Measurements from ENCODE around the gene CCDC57. TPM values are rescaled to one million over a fixed set of nuclear protein-coding genes. Genes with fewer than 3 reads are reported as not detected.

CCDC57 gene
- total and polyA plus RNA-seq, 2 of the 8 experiments (the other 6 are each of a cell fraction or from before 2014, with no cell fraction given), result 8.4 to 12.9 TPM

DNA sequence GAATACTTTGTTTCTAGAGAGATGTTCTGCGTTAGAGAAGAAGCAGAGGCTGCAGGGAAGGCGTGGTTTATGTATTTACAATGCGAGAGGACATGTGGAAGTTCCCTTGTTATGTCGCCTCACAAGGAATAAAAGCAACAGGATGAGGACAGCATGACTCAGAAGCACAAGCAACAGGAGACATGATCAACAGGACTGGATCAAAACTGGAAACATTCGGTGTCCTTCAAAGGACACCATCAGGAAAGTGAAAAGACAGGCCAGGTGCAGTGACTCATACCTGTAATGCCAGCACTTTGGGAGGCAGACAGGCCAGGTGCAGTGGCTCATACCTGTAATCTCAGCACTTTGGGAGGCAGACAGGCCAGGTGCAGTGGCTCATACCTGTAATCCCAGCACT, 52.6 kb downstream of the CCDC57 start:
- no peak overlapping the region for H3K9ac ChIP-seq (replicated peaks in 1 of 4; ENCODE audit: extremely low read depth in 1 of 4, low read depth in 3 of 4, low read length in 3 of 4)
- no peak overlapping the region for H4K5ac ChIP-seq (ENCODE audit: insufficient read length, low read depth, low read length)
- H3K18ac ChIP-seq (ENCODE audit: extremely low read depth, low read length), result no peak overlapping the region
- TF ChIP-seq SUZ12 (IDR thresholded peaks at IDR 0.05; ENCODE audit: low read length) (no peak), NRF1 (IDR thresholded peaks at IDR 0.05; ENCODE audit: low read depth, low read length) (no peak), CTBP2 (IDR thresholded peaks at IDR 0.05; ENCODE audit: borderline replicate concordance, insufficient read depth, insufficient read length, low read length) (no peak), YY1 (IDR thresholded peaks at IDR 0.05; ENCODE audit: low read depth, low read length) (no peak), ASH2L (IDR thresholded peaks at IDR 0.05; ENCODE audit: low read length) (no peak), SRF (IDR thresholded peaks at IDR 0.05; ENCODE audit: low read depth, low read length) (no peak), CHD2 (IDR thresholded peaks at IDR 0.05; ENCODE audit: low read length) (no peak), GABPA (IDR thresholded peaks at IDR 0.05; ENCODE audit: borderline replicate concordance, insufficient read depth, low read length) (no peak), TCF12 (IDR thresholded peaks at IDR 0.05; ENCODE audit: low read depth, low read length) (no peak), CREB1 (IDR thresholded peaks at IDR 0.05) (no peak), MAFK (IDR thresholded peaks at IDR 0.05; ENCODE audit: low read depth, low read length) (no peak), KDM4A (IDR thresholded peaks at IDR 0.05; ENCODE audit: low read depth, low read length, severe bottlenecking) (no peak)
- TF ChIP-seq, protein P1, sequence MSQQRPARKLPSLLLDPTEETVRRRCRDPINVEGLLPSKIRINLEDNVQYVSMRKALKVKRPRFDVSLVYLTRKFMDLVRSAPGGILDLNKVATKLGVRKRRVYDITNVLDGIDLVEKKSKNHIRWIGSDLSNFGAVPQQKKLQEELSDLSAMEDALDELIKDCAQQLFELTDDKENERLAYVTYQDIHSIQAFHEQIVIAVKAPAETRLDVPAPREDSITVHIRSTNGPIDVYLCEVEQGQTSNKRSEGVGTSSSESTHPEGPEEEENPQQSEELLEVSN (IDR thresholded peaks at IDR 0.05), result no peak
- TF ChIP-seq, protein P2, sequence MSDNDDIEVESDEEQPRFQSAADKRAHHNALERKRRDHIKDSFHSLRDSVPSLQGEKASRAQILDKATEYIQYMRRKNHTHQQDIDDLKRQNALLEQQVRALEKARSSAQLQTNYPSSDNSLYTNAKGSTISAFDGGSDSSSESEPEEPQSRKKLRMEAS (IDR thresholded peaks at IDR 0.05), result no peak
- H3K4me1 ChIP-seq (replicated peaks in 1 of 4; ENCODE audit: control insufficient read depth in 3 of 4, insufficient read depth in 4 of 4, low read length in 3 of 4), result no peaks in the 10 kb centered on the region
- H3K36me3 ChIP-seq (ENCODE audit: control insufficient read depth in 2 of 4, insufficient read depth in 4 of 4, low read length in 3 of 4), result peaks cover 0 to 3% (median 0%) of the 10 kb centered on the region in 4 experiments; a peak in 2 of 8 replicates
- H3K23ac ChIP-seq (ENCODE audit: insufficient read length), result no peak overlapping the region
- H2BK120ac ChIP-seq (replicated peaks; ENCODE audit: low read depth, low read length), result no peak overlapping the region
- FAIRE-seq (no peak), DNase-seq (ENCODE audit: low read depth in 1 of 2, low spot score in 2 of 2) (no peak)
- no peak overlapping the region for H3K14ac ChIP-seq (ENCODE audit: insufficient read length)
- H3K27me3 ChIP-seq (replicated peaks in 1 of 4; ENCODE audit: control insufficient read depth in 3 of 4, extremely low read depth in 1 of 4, insufficient read depth in 3 of 4, low read length in 3 of 4), result no peaks in the 10 kb centered on the region
- 89% methylated on average over 5 of the region's 5 CpGs; no CpG with 5 or more reads in 1 of the 2 experiments for WGBS, 2 experiments (ENCODE audit: extremely low coverage in 1 of 2, insufficient coverage in 1 of 2, insufficient read length in 1 of 2, insufficient replicate concordance in 2 of 2, low coverage in 1 of 2, low lambda C conversion rate in 2 of 2, missing lambda C conversion rate in 1 of 2)
- H3K4me3 ChIP-seq (ENCODE audit: extremely low read depth in 1 of 4, insufficient read depth in 2 of 4, low read depth in 3 of 4, low read length in 4 of 4), result no peak overlapping the region
- H3K79me1 ChIP-seq (ENCODE audit: low read depth, low read length), result no peaks in the 10 kb centered on the region; the same call in 1 of the 2 replicates
- no peak overlapping the region for H3K4ac ChIP-seq (replicated peaks; ENCODE audit: insufficient read length, low read depth, low read length)
- H3K9me3 ChIP-seq (ENCODE audit: insufficient read depth in 2 of 2, low read depth in 1 of 2, low read length in 1 of 2), result no peaks in the 10 kb centered on the region
- no peak overlapping the region for H2BK5ac ChIP-seq (ENCODE audit: low read depth, low read length)
- ChIA-PET POLR2A (ENCODE audit: partially characterized antibody) (no interaction called here), CTCF (ENCODE audit: partially characterized antibody) (no interaction called here)
- H3K23me2 ChIP-seq (ENCODE audit: low read depth, low read length), result no peaks in the 10 kb centered on the region
- H2AFZ ChIP-seq (ENCODE audit: low read length), result no peak overlapping the region
- no peak overlapping the region for H2BK20ac ChIP-seq (ENCODE audit: low read length)
- peaks cover 2 to 13% of the 10 kb centered on the region in 2 experiments for H4K20me1 ChIP-seq (replicated peaks in 1 of 2; ENCODE audit: control insufficient read depth in 1 of 2, insufficient read depth in 2 of 2, low read length in 2 of 2)
- no peak overlapping the region for H4K8ac ChIP-seq (ENCODE audit: extremely low read depth, insufficient read depth, low read length)
- H3K79me2 ChIP-seq (ENCODE audit: control insufficient read depth in 1 of 2, insufficient read depth in 2 of 2, low read length in 2 of 2), result no peaks in the 10 kb centered on the region
- no peak overlapping the region for H3K56ac ChIP-seq (replicated peaks; ENCODE audit: insufficient read length, low read depth, low read length)
- H3K27ac ChIP-seq (ENCODE audit: low read depth, low read length), result no peak overlapping the region
- H4K91ac ChIP-seq (replicated peaks; ENCODE audit: insufficient read length, low read length), result no peak overlapping the region
- no peak overlapping the region for H2AK5ac ChIP-seq (ENCODE audit: low read depth, low read length)
- H3K4me2 ChIP-seq (ENCODE audit: insufficient read depth in 1 of 2, low read depth in 2 of 2, low read length in 2 of 2), result no peak overlapping the region
- no peak overlapping the region for H2BK12ac ChIP-seq (ENCODE audit: low read depth, low read length)
- H2BK15ac ChIP-seq (ENCODE audit: low read length), result no peak overlapping the region
